Measurements from ENCODE around the gene IL17RC.
"Not testable (repeated sequence)": the region's sequence is repeated elsewhere in the genome, so short reads cannot be mapped to it uniquely, and the experiment has no call there.

The IL17RC gene

GRCh38 chr3:9915254-9916141, 1.4 kb upstream of the IL17RC start:
- no peak for DNase-seq (ENCODE audit: low read depth in 2 of 2)

- DNase-seq (ENCODE audit: low read depth in 2 of 2): no peak
Measured at GRCh38 chr3:9916346-9916733, 558 bp upstream of the IL17RC start.

GRCh38 chr3:9917820-9918219, 922 bp downstream of the IL17RC start:
- no peak for DNase-seq (ENCODE audit: low read depth in 2 of 2)

- no peak for DNase-seq (ENCODE audit: low read depth in 2 of 2)
Measured at GRCh38 chr3:9918261-9919038, 1.6 kb downstream of the IL17RC start.

GRCh38 chr3:9928158-9928557, 11.3 kb downstream of the IL17RC start:
- DNase-seq (ENCODE audit: low read depth in 2 of 2): no peak

GRCh38 chr3:9930804-9931418, 14.0 kb downstream of the IL17RC start:
- no peak for DNase-seq (ENCODE audit: low read depth in 2 of 2)

GRCh38 chr3:9932535-9932842, 15.6 kb downstream of the IL17RC start:
- no peak for DNase-seq (ENCODE audit: low read depth in 2 of 2)

GRCh38 chr3:9932843-9933560, 16.1 kb downstream of the IL17RC start:
- peak; percentile 85 to 88 for DNase-seq (ENCODE audit: low read depth in 2 of 2)

- DNase-seq (ENCODE audit: low read depth in 2 of 2): peak; percentile 93 to 95
Measured at GRCh38 chr3:9933561-9934234, 16.8 kb downstream of the IL17RC start, which contains the start of gene CRELD1. TSS of gene CRELD1 (plus strand) at chr3:9933834. CDS start at chr3:9934439, 605 bp downstream.

- DNase-seq (ENCODE audit: low read depth in 2 of 2): no peak
Measured at GRCh38 chr3:9934235-9934621, 17.3 kb downstream of the IL17RC start.

GRCh38 chr3:9934993-9935392, 18.1 kb downstream of the IL17RC start:
- DNase-seq (ENCODE audit: low read depth in 2 of 2): no peak

- no peak for DNase-seq (ENCODE audit: low read depth in 2 of 2)
Measured at GRCh38 chr3:9935966-9936510, 19.1 kb downstream of the IL17RC start.

GRCh38 chr3:9937486-9938238, 20.8 kb downstream of the IL17RC start:
- no peak for DNase-seq (ENCODE audit: low read depth in 2 of 2)

GRCh38 chr3:9938966-9939365, 22.1 kb downstream of the IL17RC start:
- no peak for DNase-seq (ENCODE audit: low read depth in 2 of 2)

- DNase-seq (ENCODE audit: low read depth in 2 of 2): not testable (repeated sequence)
Measured at GRCh38 chr3:9939906-9940305, 23.0 kb downstream of the IL17RC start.

- no peak for DNase-seq (ENCODE audit: low read depth in 2 of 2)
Measured at GRCh38 chr3:9940746-9941145, 23.8 kb downstream of the IL17RC start.

GRCh38 chr3:9942164-9942563, 25.3 kb downstream of the IL17RC start:
- no peak for DNase-seq (ENCODE audit: low read depth in 2 of 2)

- no peak for DNase-seq (ENCODE audit: low read depth in 2 of 2)
Measured at GRCh38 chr3:9942934-9943690, 26.2 kb downstream of the IL17RC start.

GRCh38 chr3:9944271-9944670, 27.4 kb downstream of the IL17RC start:
- no peak for DNase-seq (ENCODE audit: low read depth in 2 of 2)

- no peak for DNase-seq (ENCODE audit: low read depth in 2 of 2)
Measured at GRCh38 chr3:9945358-9945757, 28.5 kb downstream of the IL17RC start.
